PC-9 (cell line): ENCODE measurements around the gene MAPK12. TPM values are rescaled to one million over a fixed set of nuclear protein-coding genes. Genes with fewer than 3 reads are reported as not detected.
A peak's percentile ranks its signal among the peaks of the same experiment; 100 is the strongest.

Experiments
- BruUV-seq: library from RNA; stranded (reverse); fragments of 400-500 nt; replicated peaks from 2 replicates; lab custom pipeline; 2021; lab: Mats Ljungman, UMichigan
- CTCF ChIA-PET: fragments of 300-600 bp; sonication (Branson Sonifier 250); formaldehyde crosslinking; loops from one replicate; lab custom pipeline; 2022; ENCODE audit warnings: antibody characterized with exemption; lab: Charles Lee
- POLR2A ChIA-PET: fragments of 300-600 bp; sonication (Branson Sonifier 250); formaldehyde crosslinking; loops from one replicate; lab custom pipeline; 2022; ENCODE audit warnings: antibody characterized with exemption; ENCODE audit not compliant: unreplicated experiment; lab: Charles Lee
- DNase-seq, 2 experiments: peaks; one replicate each; pipeline versions ENCODE4 v3.0.0 to v3.0.0-alpha.2; 2015 to 2022; ENCODE audit warnings: mixed read lengths in 1 of 2
- H2AFZ ChIP-seq: fragments of 200-600 bp; sonication (generic); 2 replicates; pipeline ENCODE4 v1.8.1; 2017; ENCODE audit warnings: antibody characterized with exemption
- H3F3A ChIP-seq: fragments of 200-600 bp; sonication (generic); 2 replicates; pipeline ENCODE4 v1.8.1; 2017; ENCODE audit warnings: antibody characterized with exemption, mild to moderate bottlenecking, low read depth; ENCODE audit not compliant: insufficient read depth
- H3K27ac ChIP-seq: fragments of 200-600 bp; sonication (generic); 2 replicates; pipeline ENCODE4 v1.6.1; 2016; ENCODE audit warnings: mixed run types
- H3K27me3 ChIP-seq: fragments of 200-600 bp; sonication (generic); 2 replicates; pipeline ENCODE4 v1.6.1; 2016; ENCODE audit warnings: low read depth, mixed run types; ENCODE audit not compliant: insufficient read depth
- H3K36me3 ChIP-seq: fragments of 200-600 bp; sonication (generic); 2 replicates; pipeline ENCODE4 v1.6.1; 2016; ENCODE audit warnings: low read depth, mixed run types
- H3K4me1 ChIP-seq: fragments of 200-600 bp; sonication (generic); replicated peaks from 2 replicates; pipeline ENCODE4 v1.6.1; 2016; ENCODE audit warnings: mixed run types; ENCODE audit not compliant: insufficient read depth
- H3K4me2 ChIP-seq: fragments of 200-600 bp; sonication (generic); 2 replicates; pipeline ENCODE4 v1.6.1; 2017; ENCODE audit warnings: mixed run types
- H3K4me3 ChIP-seq: fragments of 200-600 bp; sonication (generic); 2 replicates; pipeline ENCODE4 v1.6.1; 2016; ENCODE audit warnings: mixed run types
- H3K79me2 ChIP-seq: fragments of 200-600 bp; sonication (generic); 2 replicates; pipeline ENCODE4 v1.6.1; 2017; ENCODE audit warnings: low read depth, mixed run types
- H3K9me2 ChIP-seq: fragments of 200-600 bp; sonication (generic); 2 replicates; pipeline ENCODE4 v1.8.1; 2017; ENCODE audit warnings: mild to moderate bottlenecking; ENCODE audit not compliant: insufficient read depth
- H3K9me3 ChIP-seq: fragments of 200-600 bp; sonication (generic); 2 replicates; pipeline ENCODE4 v1.8.1; 2016; ENCODE audit warnings: low read depth; ENCODE audit not compliant: insufficient read depth
- H4K20me1 ChIP-seq: fragments of 200-600 bp; sonication (generic); 2 replicates; pipeline ENCODE4 v1.8.1; 2017; ENCODE audit not compliant: insufficient read depth
- EZH2 ChIP-seq: fragments of 200-600 bp; sonication (generic); IDR thresholded peaks from 2 replicates; pipeline ENCODE4 v1.8.0; 2017; ENCODE audit warnings: antibody characterized with exemption, low read depth
- intact Hi-C: fragments of 100-400 bp; cut with micrococcal nuclease; formaldehyde crosslinking; loops from one replicate; pipeline ENCODE4 v1.10.0; 2022; ENCODE audit not compliant: unreplicated experiment
- total RNA-seq: library from RNA; stranded (reverse); gene quantifications from 2 replicates; pipeline ENCODE4 v1.2.3, GENCODE V29; 2021
- TF ChIP-seq, protein P1 (sequence below): fragments of 200-600 bp; sonication (generic); conservative IDR thresholded peaks from 2 replicates; pipeline ENCODE4 v1.6.1; 2017; ENCODE audit warnings: mixed run types, antibody characterized with exemption, mild to moderate bottlenecking, moderate library complexity

The MAPK12 gene
- total RNA-seq, 1 experiment from 2014 or later = 48.5 TPM

- Histone ChIP-seq H3K4me1 (peaks cover 20% of the 10 kb centered on the region), H3K4me3 (no peak overlapping the region), H3K79me2 (peaks cover 79% of the 10 kb centered on the region), H3K9me2 (no peaks in the 10 kb centered on the region), H3K9me3 (no peaks in the 10 kb centered on the region), H4K20me1 (peaks cover 71% of the 10 kb centered on the region), H3K27ac (no peak overlapping the region), H3K4me2 (no peak overlapping the region), H3K27me3 (no peaks in the 10 kb centered on the region), H3F3A (peaks cover 29% of the 10 kb centered on the region; the same call in 1 of the 2 replicates), H2AFZ (no peak overlapping the region), H3K36me3 (no peaks in the 10 kb centered on the region)
- ChIA-PET POLR2A (no interaction called here), CTCF (interaction anchor here (0.7 kb wide), 1 partner anchor 90 kb away, joined by 3 read pairs; no protein-coding TSS in a partner anchor)
- TF ChIP-seq EZH2 = no peak
- TF ChIP-seq, protein P1, sequence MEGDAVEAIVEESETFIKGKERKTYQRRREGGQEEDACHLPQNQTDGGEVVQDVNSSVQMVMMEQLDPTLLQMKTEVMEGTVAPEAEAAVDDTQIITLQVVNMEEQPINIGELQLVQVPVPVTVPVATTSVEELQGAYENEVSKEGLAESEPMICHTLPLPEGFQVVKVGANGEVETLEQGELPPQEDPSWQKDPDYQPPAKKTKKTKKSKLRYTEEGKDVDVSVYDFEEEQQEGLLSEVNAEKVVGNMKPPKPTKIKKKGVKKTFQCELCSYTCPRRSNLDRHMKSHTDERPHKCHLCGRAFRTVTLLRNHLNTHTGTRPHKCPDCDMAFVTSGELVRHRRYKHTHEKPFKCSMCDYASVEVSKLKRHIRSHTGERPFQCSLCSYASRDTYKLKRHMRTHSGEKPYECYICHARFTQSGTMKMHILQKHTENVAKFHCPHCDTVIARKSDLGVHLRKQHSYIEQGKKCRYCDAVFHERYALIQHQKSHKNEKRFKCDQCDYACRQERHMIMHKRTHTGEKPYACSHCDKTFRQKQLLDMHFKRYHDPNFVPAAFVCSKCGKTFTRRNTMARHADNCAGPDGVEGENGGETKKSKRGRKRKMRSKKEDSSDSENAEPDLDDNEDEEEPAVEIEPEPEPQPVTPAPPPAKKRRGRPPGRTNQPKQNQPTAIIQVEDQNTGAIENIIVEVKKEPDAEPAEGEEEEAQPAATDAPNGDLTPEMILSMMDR = no peak
- BruUV-seq = no TSS peak
- intact Hi-C loops = no loop called here
- DNase-seq = no peak
Measured at GRCh38 chr22:50238755-50239154, 22.7 kb downstream of the MAPK12 start.

- no peak overlapping the region for H2AFZ ChIP-seq
- no peaks in the 10 kb centered on the region for H3K36me3 ChIP-seq
- ChIA-PET POLR2A (no interaction called here), CTCF (no interaction called here)
- DNase-seq = no peak
- H3K9me3 ChIP-seq = no peaks in the 10 kb centered on the region
- H3K9me2 ChIP-seq = no peaks in the 10 kb centered on the region
- BruUV-seq = no TSS peak
- H3K4me3 ChIP-seq = no peak overlapping the region
- peaks cover 29% of the 10 kb centered on the region; the same call in 1 of the 2 replicates for H3F3A ChIP-seq
- H3K27ac ChIP-seq = no peak overlapping the region
- peaks cover 6% of the 10 kb centered on the region for H3K4me1 ChIP-seq
- H3K27me3 ChIP-seq = no peaks in the 10 kb centered on the region
- peaks cover 63% of the 10 kb centered on the region for H4K20me1 ChIP-seq
- no peak overlapping the region for H3K4me2 ChIP-seq
- intact Hi-C loops = no loop called here
- peaks cover 65% of the 10 kb centered on the region for H3K79me2 ChIP-seq
- TF ChIP-seq, protein P1 = peak; percentile 82
- no peak for TF ChIP-seq EZH2
Measured at GRCh38 chr22:50236731-50237409, 24.6 kb downstream of the MAPK12 start.

DNA sequence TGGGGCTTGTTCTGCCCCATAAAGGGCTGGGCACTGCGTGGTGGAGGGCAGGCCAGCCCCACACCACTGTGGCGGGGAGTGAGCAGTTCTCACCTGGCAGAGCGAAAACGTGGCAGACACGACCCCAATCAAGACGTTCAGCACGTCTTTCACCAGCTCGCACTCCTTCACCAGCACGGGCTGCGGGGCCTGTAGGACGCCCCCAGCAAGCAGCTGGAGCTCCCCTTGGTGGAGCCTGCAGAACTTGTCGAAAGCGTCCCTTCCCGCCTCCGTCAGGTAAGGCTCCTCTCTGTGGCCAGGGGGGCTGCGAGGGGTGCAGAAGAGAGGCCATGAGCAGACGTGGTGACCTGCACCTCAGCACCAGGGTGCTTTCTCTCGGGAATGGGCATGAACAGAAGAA, 28.3 kb downstream of the MAPK12 start:
- Histone ChIP-seq H3K9me2 (no peaks in the 10 kb centered on the region), H3K4me2 (no peak overlapping the region), H3K4me3 (no peak overlapping the region), H3K27me3 (no peaks in the 10 kb centered on the region), H3K79me2 (peaks cover 34% of the 10 kb centered on the region), H3K4me1 (no peaks in the 10 kb centered on the region), H3K27ac (no peak overlapping the region), H3F3A (peaks cover 10% of the 10 kb centered on the region; the same call in 1 of the 2 replicates), H3K9me3 (no peaks in the 10 kb centered on the region), H4K20me1 (peaks cover 48% of the 10 kb centered on the region), H3K36me3 (no peaks in the 10 kb centered on the region), H2AFZ (no peak overlapping the region)
- no TSS peak for BruUV-seq
- ChIA-PET CTCF (no interaction called here), POLR2A (no interaction called here)
- intact Hi-C loops = no loop called here
- DNase-seq = no peak
- TF ChIP-seq, protein P1 = no peak
- TF ChIP-seq EZH2 = no peak
